Measurements from ENCODE around the gene EHHADH. TPM values are rescaled to one million over a fixed set of nuclear protein-coding genes. Genes with fewer than 3 reads are reported as not detected.

Gene EHHADH
- total RNA-seq, 1 donor from 2014 or later, result 4.4 TPM

GRCh38 chr3:185175370-185175987, 78.4 kb downstream of the EHHADH start:
- H4K20me1 ChIP-seq (ENCODE audit: insufficient read depth, low read length), result no peaks in the 10 kb centered on the region
- peak overlapping the region; percentile 88 for H2AFZ ChIP-seq (ENCODE audit: low read depth, low read length)
- Mint-ChIP-seq H3K4me3 (ENCODE audit: unreplicated experiment) (peak overlapping the region; percentile 70), H3K4me1 (ENCODE audit: low read depth, unreplicated experiment) (peaks cover 7% of the 10 kb centered on the region), H3K27ac (ENCODE audit: unreplicated experiment) (peak overlapping the region; percentile 91), H3K27me3 (ENCODE audit: low read depth, unreplicated experiment) (no peaks in the 10 kb centered on the region), H3K36me3 (ENCODE audit: low read depth, unreplicated experiment) (no peaks in the 10 kb centered on the region), H3K9me3 (ENCODE audit: unreplicated experiment) (no peaks in the 10 kb centered on the region)
- no peaks in the 10 kb centered on the region for H3K79me2 ChIP-seq (ENCODE audit: insufficient read depth, low read length)
- no peak overlapping the region for H3K4me3 ChIP-seq (ENCODE audit: insufficient read depth, low read depth, low read length)
- H3K9ac ChIP-seq (ENCODE audit: low read length), result no peak overlapping the region
- FAIRE-seq (no peak), DNase-seq (ENCODE audit: low read depth) (no peak)
- peak overlapping the region; percentile 52 for H3K4me2 ChIP-seq (ENCODE audit: low read length)
- H3K9me3 ChIP-seq (ENCODE audit: insufficient read depth, low read depth, low read length), result no peaks in the 10 kb centered on the region
- no peaks in the 10 kb centered on the region for H3K36me3 ChIP-seq (ENCODE audit: insufficient read depth, low read length)
- H3K4me1 ChIP-seq (ENCODE audit: insufficient read depth, low read length), result peaks cover 4% of the 10 kb centered on the region
- no peak overlapping the region for H3K27ac ChIP-seq (ENCODE audit: low read depth, low read length)
- H3K27me3 ChIP-seq (ENCODE audit: insufficient read depth, low read length), result peaks cover 2% of the 10 kb centered on the region
- TF ChIP-seq EZH2 (IDR thresholded peaks at IDR 0.05; ENCODE audit: insufficient read depth, low read length) (no peak), CTCF (IDR thresholded peaks at IDR 0.05; ENCODE audit: insufficient read depth, low read depth, low read length) (no peak)

- Histone ChIP-seq H3K36me3 (ENCODE audit: insufficient read depth, low read length) (no peaks in the 10 kb centered on the region), H3K4me1 (ENCODE audit: insufficient read depth, low read length) (peaks cover 4% of the 10 kb centered on the region), H3K27ac (ENCODE audit: low read depth, low read length) (no peak overlapping the region), H3K79me2 (ENCODE audit: insufficient read depth, low read length) (no peaks in the 10 kb centered on the region), H3K4me3 (ENCODE audit: insufficient read depth, low read depth, low read length) (no peak overlapping the region), H3K9ac (ENCODE audit: low read length) (no peak overlapping the region), H3K9me3 (ENCODE audit: insufficient read depth, low read depth, low read length) (no peaks in the 10 kb centered on the region), H2AFZ (ENCODE audit: low read depth, low read length) (no peak overlapping the region), H3K4me2 (ENCODE audit: low read length) (no peak overlapping the region), H3K27me3 (ENCODE audit: insufficient read depth, low read length) (no peaks in the 10 kb centered on the region), H4K20me1 (ENCODE audit: insufficient read depth, low read length) (no peaks in the 10 kb centered on the region)
- Mint-ChIP-seq H3K27ac (ENCODE audit: unreplicated experiment) (no peak overlapping the region), H3K9me3 (ENCODE audit: unreplicated experiment) (no peaks in the 10 kb centered on the region), H3K4me3 (ENCODE audit: unreplicated experiment) (no peak overlapping the region), H3K36me3 (ENCODE audit: low read depth, unreplicated experiment) (no peaks in the 10 kb centered on the region), H3K27me3 (ENCODE audit: low read depth, unreplicated experiment) (peaks cover 1% of the 10 kb centered on the region), H3K4me1 (ENCODE audit: low read depth, unreplicated experiment) (peaks cover 7% of the 10 kb centered on the region)
- TF ChIP-seq EZH2 (IDR thresholded peaks at IDR 0.05; ENCODE audit: insufficient read depth, low read length) (no peak), CTCF (IDR thresholded peaks at IDR 0.05; ENCODE audit: insufficient read depth, low read depth, low read length) (no peak)
- DNase-seq (ENCODE audit: low read depth) (no peak), FAIRE-seq (no peak)
Observed at GRCh38 chr3:185172086-185173049, 81.5 kb downstream of the EHHADH start.

Measured in astrocyte (in vitro differentiated cells and primary cell).